Endothelial cell of umbilical vein (primary cell): Measurements from ENCODE around the gene TOGARAM2. TPM values are rescaled to one million over a fixed set of nuclear protein-coding genes. Genes with fewer than 3 reads are reported as not detected.

ENCODE experiments used
- BruUV-seq: library from RNA; stranded (reverse); fragments of 400-500 nt; replicated peaks from 2 replicates; lab custom pipeline; 2021; lab: Mats Ljungman, UMichigan
- CTCF ChIA-PET: fragments of 300-600, 350-600 bp; sonication (Branson Sonifier 250); formaldehyde crosslinking; loops from one replicate; lab custom pipeline; 2021; ENCODE audit warnings: antibody characterized with exemption, inconsistent platforms; lab: Charles Lee
- POLR2A ChIA-PET: fragments of 300-600, 350-600 bp; sonication (Branson Sonifier 250); formaldehyde crosslinking; loops from one replicate; lab custom pipeline; 2021; ENCODE audit warnings: antibody characterized with exemption, inconsistent platforms; lab: Charles Lee
- DNase-seq: peaks from one replicate; pipeline ENCODE4 v3.0.0-alpha.2; 2011; ENCODE audit warnings: low read depth, low spot score
- FAIRE-seq: peaks from 2 replicates; lab custom pipeline; 2011; peaks lifted over from hg19 to GRCh38; lab: Jason Lieb, UNC
- H2AFZ ChIP-seq: 2 replicates; pipeline ENCODE4 v1.6.0; 2012; ENCODE audit warnings: low read depth, low read length, control low read depth, inconsistent platforms
- H3K27ac ChIP-seq: 2 replicates; pipeline ENCODE4 v1.5.1; 2011; ENCODE audit warnings: low read depth, mild to moderate bottlenecking, control low read depth, low read length, moderate library complexity; ENCODE audit not compliant: insufficient read depth
- H3K27me3 ChIP-seq, 2 experiments: 2 replicates each; pipeline versions ENCODE4 v1.6.0 to v1.6.1; 2011; ENCODE audit warnings: low read length in 2 of 2, mixed read lengths in 1 of 2; ENCODE audit not compliant: control insufficient read depth in 2 of 2, insufficient read depth in 2 of 2
- H3K36me3 ChIP-seq, 2 experiments: 2 replicates in 1 of 2; 3 replicates in 1 of 2; pipeline ENCODE4 v1.5.1; 2011; ENCODE audit warnings: low read length in 2 of 2, mild to moderate bottlenecking in 1 of 2, moderate library complexity in 1 of 2; ENCODE audit not compliant: control insufficient read depth in 2 of 2, insufficient read depth in 2 of 2; ENCODE audit errors: extremely low read depth in 1 of 2
- H3K4me1 ChIP-seq: 3 replicates; pipeline ENCODE4 v1.5.1; 2011; ENCODE audit warnings: mild to moderate bottlenecking, low read length; ENCODE audit not compliant: control insufficient read depth, insufficient read depth; ENCODE audit errors: extremely low read depth
- H3K4me2 ChIP-seq: 2 replicates; pipeline ENCODE4 v1.6.1; 2011; ENCODE audit warnings: low read length, control low read depth, mixed read lengths; ENCODE audit not compliant: insufficient read depth
- H3K4me3 ChIP-seq, 3 experiments: fragments of 200-600 bp in 1 of 3; sonication (generic), shearing (Covaris generic) in 1 of 3; replicated peaks in 1 of 3; 2 replicates each; pipeline ENCODE4 v1.5.1; 2011 to 2016; ENCODE audit warnings: control low read depth in 3 of 3, low read length in 3 of 3, mild to moderate bottlenecking in 2 of 3, inconsistent platforms in 1 of 3, low read depth in 1 of 3, moderate library complexity in 1 of 3; ENCODE audit not compliant: insufficient read depth in 1 of 3
- H3K79me2 ChIP-seq: 2 replicates; pipeline ENCODE4 v1.6.0; 2012; ENCODE audit warnings: low read length, inconsistent platforms; ENCODE audit not compliant: control insufficient read depth, insufficient read depth
- H3K9ac ChIP-seq: replicated peaks from 2 replicates; pipeline ENCODE3; 2011; ENCODE audit warnings: low read length, control low read depth; ENCODE audit not compliant: insufficient read depth; ENCODE audit errors: extremely low read depth
- H3K9me1 ChIP-seq: replicated peaks from 3 replicates; pipeline ENCODE4 v1.6.0; 2011; ENCODE audit warnings: mild to moderate bottlenecking, low read length; ENCODE audit not compliant: control insufficient read depth, insufficient read depth; ENCODE audit errors: extremely low read depth
- H3K9me3 ChIP-seq: replicated peaks from 2 replicates; pipeline ENCODE4 v1.5.1; 2012; ENCODE audit warnings: low read length, inconsistent platforms; ENCODE audit not compliant: control insufficient read depth, insufficient read depth
- H4K20me1 ChIP-seq: replicated peaks from 2 replicates; pipeline ENCODE3; 2011; ENCODE audit warnings: mild to moderate bottlenecking, low read length; ENCODE audit not compliant: control insufficient read depth, insufficient read depth; ENCODE audit errors: extremely low read depth
- CTCF ChIP-seq, 2 donors: IDR thresholded peaks; 1 replicate in 1 of 2; 2 replicates in 1 of 2; pipeline ENCODE4 v1.5.1; 2011; ENCODE audit warnings: low read length in 2 of 2, mild to moderate bottlenecking in 2 of 2, moderate library complexity in 2 of 2, control low read depth in 1 of 2, inconsistent platforms in 1 of 2, low read depth in 1 of 2; ENCODE audit not compliant: insufficient read depth in 1 of 2; ENCODE audit errors: extremely low read depth in 1 of 2
- EZH2 ChIP-seq: IDR thresholded peaks from 2 replicates; pipeline ENCODE4 v1.6.1; 2012; ENCODE audit warnings: borderline replicate concordance, low read depth, mild to moderate bottlenecking, moderate library complexity, low read length, inconsistent platforms; ENCODE audit not compliant: severe bottlenecking
- FOS ChIP-seq: IDR thresholded peaks from 2 replicates; pipeline ENCODE4 v1.6.1; 2011; ENCODE audit warnings: mild to moderate bottlenecking, low read length, moderate library complexity, borderline replicate concordance; ENCODE audit not compliant: insufficient read depth
- GATA2 ChIP-seq: IDR thresholded peaks from 2 replicates; pipeline ENCODE4 v1.7.0; 2011; ENCODE audit warnings: low read depth, mild to moderate bottlenecking, moderate library complexity, mixed read lengths, low read length; ENCODE audit not compliant: insufficient read length, insufficient read depth
- JUN ChIP-seq: IDR thresholded peaks from 2 replicates; pipeline ENCODE4 v1.6.1; 2011; ENCODE audit warnings: borderline replicate concordance, low read depth; ENCODE audit not compliant: insufficient read length, insufficient read depth
- MAX ChIP-seq: IDR thresholded peaks from 2 replicates; pipeline ENCODE4 v1.6.1; 2011; ENCODE audit not compliant: insufficient read depth, insufficient read length
- MYC ChIP-seq: IDR thresholded peaks from one replicate; pipeline ENCODE4 v1.6.1; 2011; ENCODE audit warnings: mild to moderate bottlenecking, low read depth, low read length
- POLR2A ChIP-seq: IDR thresholded peaks from 2 replicates; pipeline ENCODE4 v1.6.1; 2012; ENCODE audit warnings: low read depth, mild to moderate bottlenecking, control low read depth, low read length
- POLR2AphosphoS5 ChIP-seq: IDR thresholded peaks from 2 replicates; pipeline ENCODE4 v1.6.1; 2012; ENCODE audit warnings: low read depth, mild to moderate bottlenecking, control low read depth, low read length, moderate library complexity; ENCODE audit not compliant: insufficient read depth
- dilution Hi-C: fragments of 300-500 bp; cut with MboI; formaldehyde crosslinking; loops from one replicate; pipeline ENCODE4 v1.15.0; 2019; ENCODE audit warnings: low sequenced_read_pairs; ENCODE audit not compliant: extremely low pct_ligation_motif_present
- intact Hi-C: fragments of 100-400 bp; cut with micrococcal nuclease; formaldehyde crosslinking; loops from one replicate; pipeline ENCODE4 v1.10.0; 2022
- polyA plus RNA-seq, 4 experiments: library from polyadenylated mRNA; depleted of rRNA in 3 of 4; stranded (reverse) in 3 of 4; unstranded in 1 of 4; fragments of >200 nt; gene quantifications; 2 replicates each; pipeline versions ENCODE4 v1.2.1 to v1.2.3, GENCODE V29; 2011 to 2012; ENCODE audit warnings: missing spikeins in 1 of 4
- total RNA-seq: library from RNA; stranded (reverse); gene quantifications from 2 replicates; pipeline ENCODE4 v1.2.3, GENCODE V29; 2021

The TOGARAM2 gene
- total and polyA plus RNA-seq, 2 donors (not counting 3 experiments of a cell fraction or from before 2014, with no cell fraction given) = not detected

- no TSS peak for BruUV-seq
- Histone ChIP-seq H3K9ac (no peak overlapping the region), H3K9me3 (no peaks in the 10 kb centered on the region), H3K4me3 (no peak overlapping the region), H3K9me1 (no peaks in the 10 kb centered on the region), H3K4me1 (no peaks in the 10 kb centered on the region), H3K4me2 (no peak overlapping the region), H3K27ac (no peak overlapping the region), H3K27me3 (no peaks in the 10 kb centered on the region), H3K36me3 (no peaks in the 10 kb centered on the region), H4K20me1 (no peaks in the 10 kb centered on the region), H2AFZ (no peak overlapping the region), H3K79me2 (no peaks in the 10 kb centered on the region)
- ChIA-PET POLR2A (no interaction called here), CTCF (no interaction called here)
- TF ChIP-seq POLR2AphosphoS5 (no peak), FOS (no peak), EZH2 (no peak), CTCF (IDR thresholded peaks at IDR 0.05; ENCODE audit: extremely low read depth in 1 of 2, insufficient read depth in 1 of 2, low read depth in 1 of 2, low read length in 2 of 2) (no peak), JUN (no peak), POLR2A (no peak), GATA2 (no peak), MAX (no peak), MYC (no peak)
- DNase-seq = no peak
- FAIRE-seq = no peak
- dilution Hi-C loops = no loop called here
- intact Hi-C loops = no loop called here
Measured at GRCh38 chr2:28991460-28991859, 10.4 kb downstream of the TOGARAM2 start.
